HL-60 (cell line): ENCODE results near the gene ARHGAP20.

ENCODE experiments used
- DNase-seq, 2 experiments: peaks; one replicate each; pipeline ENCODE4 v3.0.0-alpha.2; 2010 to 2020; ENCODE audit warnings: low read depth in 1 of 2, low spot score in 1 of 2
- H3K27ac ChIP-seq: fragments of 250-450 bp; sonication (Bioruptor Pico); replicated peaks from 2 replicates; pipeline ENCODE4 v1.5.1; 2020; ENCODE audit warnings: mild to moderate bottlenecking, moderate library complexity
- H3K27me3 ChIP-seq: fragments of 250-450 bp; sonication (Bioruptor Pico); 2 replicates; pipeline ENCODE4 v1.5.1; 2021; ENCODE audit warnings: mild to moderate bottlenecking, moderate library complexity; ENCODE audit not compliant: insufficient read depth, poor library complexity, severe bottlenecking
- H3K4me3 ChIP-seq: replicated peaks from 2 replicates; pipeline ENCODE4 v1.5.1; 2011; ENCODE audit warnings: mild to moderate bottlenecking, control low read depth, low read length; ENCODE audit not compliant: insufficient read depth
- CTCF ChIP-seq: IDR thresholded peaks from one replicate; pipeline ENCODE4 v1.5.1; 2011; ENCODE audit warnings: low read length, control low read depth, inconsistent platforms; ENCODE audit not compliant: insufficient read depth
- GABPA ChIP-seq: IDR thresholded peaks from 2 replicates; pipeline ENCODE4 v1.6.1; 2012; ENCODE audit warnings: low read depth
- POLR2AphosphoS5 ChIP-seq: IDR thresholded peaks from 2 replicates; pipeline ENCODE4 v1.6.1; 2012; ENCODE audit warnings: low read depth
- REST ChIP-seq: IDR thresholded peaks from 2 replicates; pipeline ENCODE4 v1.6.1; 2012; ENCODE audit warnings: low read depth; ENCODE audit not compliant: insufficient replicate concordance
- SPI1 ChIP-seq: IDR thresholded peaks from 2 replicates; pipeline ENCODE4 v1.6.1; 2012; ENCODE audit warnings: low read depth, mild to moderate bottlenecking, borderline replicate concordance

The ARHGAP20 gene

GRCh38 chr11:110704210-110704864 lies 7.9 kb downstream of the ARHGAP20 start:
- H3K4me3 ChIP-seq, result no peak overlapping the region
- TF ChIP-seq POLR2AphosphoS5 (no peak), REST (no peak), GABPA (no peak), SPI1 (no peak), CTCF (no peak)
- H3K27me3 ChIP-seq, result peaks cover 8% of the 10 kb centered on the region
- no peak for DNase-seq
- no peak overlapping the region for H3K27ac ChIP-seq

GRCh38 chr11:110691926-110692325 lies 20.3 kb downstream of the ARHGAP20 start:
- TF ChIP-seq REST, result no peak
- TF ChIP-seq POLR2AphosphoS5, result no peak
- no peak for TF ChIP-seq SPI1
- no peak for TF ChIP-seq GABPA
- no peak for TF ChIP-seq CTCF
- no peak for DNase-seq
- H3K27ac ChIP-seq, result no peak overlapping the region
- H3K27me3 ChIP-seq, result peaks cover 6% of the 10 kb centered on the region
- no peak overlapping the region for H3K4me3 ChIP-seq

GRCh38 chr11:110689306-110689705 lies 22.9 kb downstream of the ARHGAP20 start:
- Histone ChIP-seq H3K27ac (no peak overlapping the region), H3K4me3 (no peak overlapping the region), H3K27me3 (peaks cover 5% of the 10 kb centered on the region)
- TF ChIP-seq SPI1 (no peak), REST (no peak), CTCF (no peak), GABPA (no peak), POLR2AphosphoS5 (no peak)
- DNase-seq, result no peak
